Activated B cell treated with CpG ODN at 0.5 μM for 24 hours (primary cell): ENCODE results near the gene FBXO21. TPM values are rescaled to one million over a fixed set of nuclear protein-coding genes. Genes with fewer than 3 reads are reported as not detected.
A peak's percentile ranks its signal among the peaks of the same experiment; 100 is the strongest.

Experiments used
- ATAC-seq: fragments of 200-7000 bp; cut with Tn5 transposase; one replicate; pipeline ENCODE4 v1.10.0; 2021; ENCODE audit warnings: low read depth, mild to moderate bottlenecking, moderate library complexity
- CTCF ChIA-PET: fragments of 350-600 bp; sonication (Branson Sonifier 250); formaldehyde crosslinking; loops from one replicate; lab custom pipeline; 2021; ENCODE audit warnings: antibody characterized with exemption; lab: Charles Lee
- POLR2A ChIA-PET: fragments of 350-600 bp; sonication (Branson Sonifier 250); formaldehyde crosslinking; loops from one replicate; lab custom pipeline; 2021; ENCODE audit warnings: antibody characterized with exemption; lab: Charles Lee
- DNase-seq: peaks from one replicate; pipeline ENCODE4 v3.0.0; 2022
- H3K27ac Mint-ChIP-seq: one replicate; pipeline ENCODE4 v1.8.0; 2020; ENCODE audit warnings: mixed read lengths
- H3K27me3 Mint-ChIP-seq: one replicate; pipeline ENCODE4 v1.8.0; 2021; ENCODE audit warnings: mixed read lengths
- H3K36me3 Mint-ChIP-seq: one replicate; pipeline ENCODE4 v1.8.0; 2021; ENCODE audit warnings: low read depth, mixed read lengths
- H3K4me1 Mint-ChIP-seq: one replicate; pipeline ENCODE4 v1.8.0; 2021; ENCODE audit warnings: mixed read lengths
- H3K4me3 Mint-ChIP-seq: one replicate; pipeline ENCODE4 v1.8.0; 2020; ENCODE audit warnings: mild to moderate bottlenecking, mixed read lengths
- H3K9me3 Mint-ChIP-seq: one replicate; pipeline ENCODE4 v1.8.0; 2020; ENCODE audit warnings: mixed read lengths
- CTCF ChIP-seq: fragments of 200-600 bp; IDR thresholded peaks from one replicate; pipeline ENCODE4 v1.8.0; 2022; ENCODE audit warnings: antibody characterized with exemption, mild to moderate bottlenecking
- intact Hi-C: fragments of 100-400 bp; cut with micrococcal nuclease; formaldehyde crosslinking; loops from one replicate; pipeline ENCODE4 v1.15.1; 2024
- total RNA-seq: library from RNA; stranded (reverse); gene quantifications from 2 replicates; pipeline ENCODE4 v1.2.3, GENCODE V29; 2022

FBXO21 gene
- total RNA-seq, 1 donor from 2014 or later, result 41.5 TPM

GRCh38 chr12:117100851-117101673 lies 89.2 kb downstream of the FBXO21 start:
- Mint-ChIP-seq H3K4me1 (peaks cover 20% of the 10 kb centered on the region), H3K9me3 (no peaks in the 10 kb centered on the region), H3K36me3 (peaks cover 2% of the 10 kb centered on the region), H3K27me3 (peaks cover 14% of the 10 kb centered on the region), H3K27ac (no peak overlapping the region), H3K4me3 (no peak overlapping the region)
- no peak for TF ChIP-seq CTCF
- ATAC-seq, result no peak
- DNase-seq, result no peak
- POLR2A ChIA-PET, result no interaction called here
- CTCF ChIA-PET, result interaction anchor here (1.3 kb wide), 1 partner anchor 75 kb away, joined by 4 read pairs; no protein-coding TSS in a partner anchor
- intact Hi-C loops, result no loop called here

- no peak overlapping the region for H3K27ac Mint-ChIP-seq
- TF ChIP-seq CTCF, result no peak
These were observed 90.0 kb downstream of the FBXO21 start for GRCh38 chr12:117100251-117100650.

DNA sequence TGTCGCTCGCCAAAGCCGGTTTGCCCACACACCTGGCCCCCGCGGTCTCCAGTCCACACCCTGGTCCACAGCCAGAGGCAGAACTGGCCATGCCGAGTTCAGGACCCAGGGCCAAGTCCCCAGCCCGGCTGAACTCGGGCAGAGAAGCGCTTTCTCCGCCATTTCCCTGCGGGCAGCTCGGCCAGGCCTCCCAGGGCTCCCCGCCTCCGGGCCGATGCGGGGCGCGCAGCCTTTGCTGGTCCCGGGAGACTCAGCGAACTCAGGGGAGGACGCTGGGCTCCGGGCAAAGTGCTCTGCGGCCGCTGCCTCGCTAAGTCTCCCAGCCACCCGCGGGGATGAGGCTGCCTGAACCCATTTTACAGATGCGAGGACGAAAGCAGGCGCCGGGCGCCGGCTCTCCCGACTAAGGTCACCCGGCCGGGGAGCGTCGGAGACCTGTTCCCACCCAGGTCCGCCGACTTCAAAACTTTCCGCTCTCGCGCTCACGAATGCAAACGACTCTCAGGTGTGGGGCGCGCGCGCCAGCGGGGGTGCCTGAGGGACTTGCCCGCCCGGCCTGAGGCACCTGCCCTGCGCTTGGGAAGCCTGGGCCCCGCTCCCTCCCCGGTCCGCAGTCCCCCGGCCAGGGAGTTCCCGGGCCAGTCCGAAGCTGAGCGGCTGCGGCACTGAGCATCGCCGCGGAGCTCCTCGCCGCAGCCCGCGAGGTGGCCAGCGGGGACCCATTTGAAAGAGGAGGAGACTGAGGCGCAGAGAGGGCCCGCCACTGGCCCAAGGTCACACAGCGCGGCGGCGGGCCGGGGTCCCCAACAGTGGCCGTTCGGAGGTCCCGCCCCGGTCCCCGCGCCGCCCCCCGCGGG lies 91.7 kb downstream of the FBXO21 start:
- peak; percentile 45 for ATAC-seq
- peak; percentile 29 for DNase-seq
- Mint-ChIP-seq H3K4me3 (peak overlapping the region; percentile 79), H3K4me1 (peaks cover 20% of the 10 kb centered on the region), H3K27me3 (peaks cover 14% of the 10 kb centered on the region), H3K36me3 (peaks cover 2% of the 10 kb centered on the region), H3K9me3 (no peaks in the 10 kb centered on the region), H3K27ac (no peak overlapping the region)
- POLR2A ChIA-PET, result interaction anchor here (1.6 to 1.8 kb wide), 2 partner anchors 10 to 44 kb away, joined by 3 to 6 read pairs; no protein-coding TSS in a partner anchor
- intact Hi-C loops, result loop anchor here (2.0 to 5.0 kb wide), 2 partner anchors 44 to 186 kb away; partner anchors contain the start of gene FBXW8
- CTCF ChIA-PET, result interaction anchor here (1.1 kb wide), 1 partner anchor 21 kb away, joined by 5 read pairs; no protein-coding TSS in a partner anchor
- TF ChIP-seq CTCF, result no peak

More at GRCh38 chr12:117100251-117100650, 90.0 kb downstream of the FBXO21 start:
- DNase-seq (no peak), ATAC-seq (no peak)
- Mint-ChIP-seq H3K36me3 (peaks cover 2% of the 10 kb centered on the region), H3K4me1 (peaks cover 20% of the 10 kb centered on the region), H3K4me3 (peak overlapping the region; percentile 80), H3K27me3 (peaks cover 14% of the 10 kb centered on the region), H3K9me3 (no peaks in the 10 kb centered on the region)
- POLR2A ChIA-PET, result interaction anchor here (0.6 kb wide), 1 partner anchor 243 kb away, joined by 6 read pairs; no protein-coding TSS in a partner anchor
- CTCF ChIA-PET, result interaction anchor here (1.3 kb wide), 1 partner anchor 74 kb away, joined by 4 read pairs; no protein-coding TSS in a partner anchor
- intact Hi-C loops, result no loop called here

GRCh38 chr12:117098024-117098360 lies 92.3 kb downstream of the FBXO21 start:
- H3K4me3 Mint-ChIP-seq, result peak overlapping the region; percentile 79
- no peak for ATAC-seq
- DNase-seq, result no peak
- no peak for TF ChIP-seq CTCF
- CTCF ChIA-PET, result no interaction called here
- H3K4me1 Mint-ChIP-seq, result peaks cover 20% of the 10 kb centered on the region
- H3K36me3 Mint-ChIP-seq, result peaks cover 2% of the 10 kb centered on the region
- H3K27me3 Mint-ChIP-seq, result peaks cover 14% of the 10 kb centered on the region
- no peak overlapping the region for H3K27ac Mint-ChIP-seq
- POLR2A ChIA-PET, result interaction anchor here (1.6 to 1.8 kb wide), 2 partner anchors 9 to 44 kb away, joined by 3 to 6 read pairs; no protein-coding TSS in a partner anchor
- intact Hi-C loops, result loop anchor here (2.0 to 5.0 kb wide), 2 partner anchors 45 to 186 kb away; partner anchors contain the start of gene FBXW8
- H3K9me3 Mint-ChIP-seq, result no peaks in the 10 kb centered on the region
